GM20431 (cell line): ENCODE measurements around the gene PTN.
"Not testable (repeated sequence)": the region's sequence is repeated elsewhere in the genome, so short reads cannot be mapped to it uniquely, and the experiment has no call there.

Experiments
- in situ Hi-C: fragments of 300-500 bp; cut with MseI, MboI; formaldehyde crosslinking; loops from one replicate; pipeline ENCODE4 v1.15.0; 2020; ENCODE audit warnings: low sequenced_read_pairs; ENCODE audit not compliant: unreplicated experiment

PTN gene

DNA sequence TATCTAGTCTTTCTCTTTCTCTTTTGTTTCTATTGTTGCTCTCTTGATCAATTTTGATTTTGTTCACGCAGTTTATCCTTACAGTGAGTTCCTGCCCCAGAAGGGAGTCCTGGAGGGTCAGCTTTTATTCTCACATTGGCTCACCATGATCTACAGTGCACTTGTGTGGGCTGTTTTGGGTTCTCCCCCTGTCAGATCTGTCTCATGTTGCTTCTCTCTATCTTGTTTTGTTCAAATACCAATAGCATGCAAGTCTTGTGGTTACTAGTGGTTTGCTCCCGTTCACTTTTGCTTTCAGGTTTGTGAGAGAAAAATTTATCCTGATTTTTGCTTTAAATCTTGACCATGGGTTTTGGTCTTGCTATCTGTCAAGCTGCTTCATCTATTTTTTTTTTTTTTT is 74.3 kb downstream of the PTN start:
- in situ Hi-C loops, result no loop called here

DNA sequence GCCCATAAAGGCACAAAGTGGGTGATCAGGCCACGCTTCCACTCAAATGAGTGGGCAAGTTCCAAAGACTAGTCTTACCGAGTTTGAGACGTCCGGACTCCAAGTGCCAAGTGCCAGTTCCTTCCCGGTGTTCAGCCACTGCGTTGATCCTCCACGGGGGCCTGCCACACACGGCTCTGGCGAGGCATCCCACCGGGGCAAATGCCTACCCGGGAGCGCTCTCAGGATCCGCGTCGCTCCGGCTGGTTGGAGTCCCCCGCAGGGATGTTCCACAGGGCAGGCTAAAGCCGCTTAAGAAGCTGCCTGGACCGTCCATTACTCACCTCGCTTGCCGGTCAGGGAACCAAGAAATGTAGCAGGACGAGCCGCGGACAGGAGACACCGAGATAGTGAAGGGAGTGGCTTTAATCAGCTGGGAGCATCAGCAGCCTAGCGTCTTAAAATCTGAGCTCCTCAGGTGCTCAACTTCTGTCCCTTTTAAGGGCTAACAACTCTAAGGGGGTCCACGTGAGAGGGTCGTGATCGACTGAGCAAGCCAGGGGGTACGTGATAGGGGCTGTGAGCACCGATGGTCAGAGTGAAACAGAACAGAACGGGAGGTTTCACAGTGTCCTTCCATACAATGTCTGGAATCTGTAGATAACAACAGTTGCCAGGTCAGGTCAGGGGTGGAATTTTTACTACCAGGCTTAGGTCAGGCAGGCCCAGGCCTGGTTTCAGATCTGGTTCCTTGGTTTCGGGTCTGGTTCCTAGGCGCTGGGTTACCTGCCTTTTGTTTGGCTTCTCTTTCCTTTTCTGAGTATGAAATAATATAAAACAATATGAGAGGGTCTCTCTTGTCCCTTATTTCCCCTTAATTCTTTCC is 75.3 kb downstream of the PTN start:
- in situ Hi-C loops, result not testable (repeated sequence)

DNA sequence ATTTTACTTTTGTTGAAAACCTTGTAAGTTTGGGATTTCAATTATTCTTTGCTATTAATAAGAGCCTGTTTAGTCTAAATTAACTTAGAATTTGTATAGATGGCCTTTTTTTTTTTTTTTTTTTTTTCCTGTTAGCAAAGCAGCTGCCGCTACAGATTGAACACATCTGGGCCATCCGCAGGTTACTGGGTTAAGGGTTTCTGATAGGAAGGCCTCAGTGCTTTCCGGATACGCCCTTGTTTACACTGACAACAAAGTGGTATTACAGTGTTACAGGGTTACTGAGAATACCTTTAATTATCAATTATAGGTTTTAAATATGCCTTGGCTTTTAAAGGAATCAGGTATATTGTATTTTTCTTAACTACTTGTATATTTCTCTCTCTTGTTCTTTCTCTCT is 76.8 kb downstream of the PTN start:
- in situ Hi-C loops, result no loop called here

DNA sequence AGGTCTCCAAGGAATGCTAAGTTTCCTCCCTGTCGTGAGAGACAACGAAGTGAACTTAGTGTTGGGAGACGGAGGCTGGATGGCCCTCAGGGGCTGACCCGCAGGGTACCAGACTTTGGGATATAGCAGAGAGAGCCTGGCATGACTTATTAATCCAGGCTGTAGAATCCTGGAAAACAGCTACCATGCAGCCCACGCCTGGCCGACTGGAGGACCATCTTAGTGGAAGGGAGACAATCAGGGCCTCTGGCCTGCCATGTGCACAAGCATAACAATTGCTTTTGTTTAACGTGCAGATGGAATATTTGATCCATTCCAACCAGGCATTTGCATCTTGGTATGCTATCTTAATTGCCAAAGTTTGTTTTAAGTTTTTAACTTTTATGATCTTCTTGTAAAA is 78.1 kb downstream of the PTN start:
- in situ Hi-C loops, result not testable (repeated sequence)

DNA sequence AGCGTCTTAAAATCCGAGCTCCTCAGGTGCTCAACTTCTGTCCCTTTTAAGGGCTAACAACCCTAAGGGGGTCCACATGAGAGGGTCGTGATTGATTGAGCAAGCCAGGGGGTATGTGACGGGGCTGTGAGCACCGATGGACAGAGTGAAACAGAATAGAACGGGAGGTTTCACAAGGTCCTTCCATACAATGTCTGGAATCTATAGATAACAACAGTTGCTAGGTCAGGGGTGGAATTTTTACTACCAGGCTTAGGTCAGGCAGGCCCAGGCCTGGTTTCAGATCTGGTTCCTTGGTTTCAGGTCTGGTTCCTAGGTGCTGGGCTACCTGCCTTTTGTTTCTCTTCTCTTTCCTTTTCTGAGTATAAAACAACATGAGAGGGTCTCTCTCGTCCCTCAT is 80.9 kb downstream of the PTN start:
- in situ Hi-C loops, result no loop called here

DNA sequence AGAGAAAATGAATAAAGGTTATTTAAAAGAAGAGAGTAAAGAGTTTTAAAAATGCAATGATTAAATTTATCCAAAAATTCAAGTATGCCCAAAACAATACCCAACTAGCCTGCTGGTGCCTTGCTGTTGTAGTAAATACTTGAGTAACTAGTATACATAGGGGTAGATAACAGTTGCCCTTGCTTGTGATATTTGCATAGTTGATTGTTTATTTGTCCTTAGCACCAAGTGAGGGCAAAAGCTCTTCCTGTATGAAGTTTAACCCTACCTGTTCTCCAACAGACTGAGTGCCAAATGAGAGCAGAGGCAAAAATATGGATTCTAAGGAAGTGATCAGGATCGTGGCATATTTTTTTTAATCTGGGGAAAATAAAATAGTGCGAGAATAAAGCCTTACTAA is 85.0 kb downstream of the PTN start:
- in situ Hi-C loops, result no loop called here

DNA sequence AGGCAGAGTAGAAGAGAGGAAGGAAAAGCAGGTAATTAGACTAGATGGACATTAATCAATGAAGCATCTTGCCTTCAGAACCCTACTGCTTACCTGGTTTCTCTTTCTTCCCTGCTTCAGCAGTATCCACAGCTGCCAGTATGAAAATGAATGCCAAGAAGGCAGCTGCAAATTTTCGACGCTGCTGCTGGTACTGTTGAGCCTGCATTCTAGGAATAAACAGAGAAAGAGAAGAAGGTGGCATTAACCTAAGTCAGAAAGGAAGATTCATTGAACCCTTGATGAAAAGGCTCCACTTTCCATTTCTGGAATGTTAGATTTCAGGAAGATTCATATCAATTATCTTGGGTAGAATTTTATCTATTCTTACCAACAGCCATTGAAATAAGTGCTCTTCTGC is 88.8 kb downstream of the PTN start:
- in situ Hi-C loops, result no loop called here

DNA sequence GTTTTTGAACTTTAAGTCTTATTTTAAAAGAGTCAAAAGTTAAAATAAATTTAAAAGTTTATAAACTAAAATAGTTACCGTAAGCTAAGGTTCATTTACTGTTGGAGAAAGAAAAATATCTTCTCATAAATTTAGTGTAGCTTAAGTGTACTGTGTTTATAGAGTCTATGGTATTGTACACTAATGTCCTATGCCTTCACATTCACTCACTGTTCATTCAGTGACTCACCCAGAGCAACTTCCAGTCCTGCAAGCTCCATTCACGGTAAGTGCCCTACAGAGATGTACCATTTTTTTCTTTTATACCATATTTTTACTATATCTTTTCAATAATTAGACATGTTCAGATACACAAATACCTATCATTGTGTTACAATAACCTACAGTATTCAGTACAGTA is 97.6 kb downstream of the PTN start:
- in situ Hi-C loops, result no loop called here

DNA sequence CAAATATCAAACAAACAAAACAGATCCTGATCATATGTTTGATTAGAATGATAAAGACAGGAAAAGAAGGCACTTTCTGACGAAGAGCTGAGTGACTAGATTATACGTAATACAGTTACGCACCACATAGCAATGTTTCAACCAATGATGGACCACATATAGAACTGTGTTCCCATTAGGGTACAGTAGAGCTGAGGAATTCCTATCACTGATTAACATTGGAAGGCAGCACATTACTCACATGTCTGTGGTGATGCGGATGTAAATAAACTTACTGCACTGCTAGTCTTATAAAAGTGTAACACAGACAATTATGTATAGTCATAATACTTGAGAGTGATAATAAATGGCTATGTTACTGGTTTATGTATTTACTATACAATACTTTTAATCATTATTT is 98.3 kb downstream of the PTN start:
- in situ Hi-C loops, result no loop called here

DNA sequence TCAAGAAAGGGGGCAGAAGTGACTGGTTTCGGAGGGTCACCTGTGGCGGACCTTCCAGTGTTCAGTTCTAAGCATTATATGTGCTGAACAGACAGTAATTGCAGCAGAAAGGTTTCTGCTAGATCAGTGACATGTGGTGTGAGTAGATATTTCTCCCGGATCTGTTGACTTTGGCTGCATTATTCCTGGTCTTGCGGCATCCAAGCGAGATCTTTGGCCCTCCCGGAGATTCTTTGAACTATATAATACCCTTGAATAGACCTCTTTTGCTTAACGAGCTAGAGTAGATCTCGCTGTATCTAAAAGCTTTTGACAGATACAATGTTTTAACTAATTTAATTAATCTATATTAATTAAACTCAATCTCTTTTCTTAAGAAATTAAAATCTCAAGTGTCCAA is 99.8 kb downstream of the PTN start:
- in situ Hi-C loops, result no loop called here

DNA sequence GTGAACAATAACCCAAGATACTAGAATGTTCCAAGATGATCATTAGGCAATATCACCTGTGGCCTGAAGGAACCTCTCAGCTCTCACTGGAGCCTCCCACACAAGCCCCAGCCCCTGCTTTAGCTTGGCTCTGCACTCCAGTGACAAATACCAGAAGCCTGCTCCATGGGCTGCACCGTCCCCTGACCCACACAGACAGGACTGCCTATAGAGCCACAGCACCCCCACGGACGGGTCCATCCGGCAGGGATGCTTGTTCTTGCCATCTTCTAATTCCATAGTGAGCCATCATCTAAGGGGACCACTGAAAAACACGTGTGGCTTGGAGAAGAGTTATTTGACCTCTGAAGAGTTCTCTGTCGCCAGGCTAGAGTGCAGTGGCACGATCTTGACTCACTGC is 100.9 kb downstream of the PTN start:
- in situ Hi-C loops, result no loop called here

DNA sequence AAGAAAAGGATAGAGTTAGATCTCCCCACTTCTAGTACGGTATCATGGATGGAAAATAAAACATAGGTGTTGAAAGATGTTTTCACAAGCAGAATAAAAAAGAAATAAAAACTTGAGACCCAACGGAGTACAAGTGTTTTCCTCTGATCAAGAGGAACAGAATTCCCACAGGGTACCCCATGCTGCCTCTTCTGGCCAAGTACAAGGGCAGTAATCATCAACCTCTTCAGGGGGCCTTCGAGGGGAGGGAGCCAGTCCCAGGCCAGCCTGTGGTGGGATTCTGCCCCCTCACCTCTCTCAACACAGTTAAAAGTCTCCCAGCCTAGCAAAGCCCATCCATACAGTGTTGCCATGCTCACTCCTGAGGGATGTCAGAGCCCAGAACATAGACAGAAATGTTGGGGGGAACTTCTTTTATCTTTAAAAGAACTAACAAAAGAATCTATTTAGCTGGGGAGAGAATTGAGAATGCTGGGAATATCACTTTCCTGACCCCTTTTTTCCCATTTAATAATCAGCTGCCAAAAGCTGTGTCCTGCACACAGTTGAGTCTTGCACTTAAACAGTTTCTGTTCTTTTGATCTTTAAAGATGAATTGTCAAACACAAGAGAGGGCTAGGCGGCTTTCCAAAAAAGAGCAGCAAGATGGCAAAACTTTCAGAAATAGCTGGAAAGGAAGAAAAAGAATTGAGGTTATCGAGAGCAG is 101.7 kb downstream of the PTN start:
- in situ Hi-C loops, result no loop called here

DNA sequence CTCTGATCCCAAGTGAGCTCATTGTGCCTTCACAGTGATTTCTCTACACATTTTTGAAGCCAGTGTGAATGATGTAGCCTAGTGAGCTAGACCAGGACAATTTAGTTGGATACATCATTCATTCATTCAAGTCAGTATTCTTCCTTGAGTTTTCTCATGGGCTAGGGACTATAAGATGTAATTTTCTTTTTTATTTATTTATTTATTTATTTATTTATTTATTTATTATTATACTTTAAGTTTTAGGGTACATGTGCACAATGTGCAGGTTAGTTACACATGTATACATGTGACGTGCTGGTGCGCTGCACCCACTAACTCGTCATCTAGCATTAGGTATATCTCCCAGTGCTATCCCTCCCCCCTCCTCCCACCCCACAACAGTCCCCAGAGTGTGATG is 104.3 kb downstream of the PTN start:
- in situ Hi-C loops, result not testable (repeated sequence)

DNA sequence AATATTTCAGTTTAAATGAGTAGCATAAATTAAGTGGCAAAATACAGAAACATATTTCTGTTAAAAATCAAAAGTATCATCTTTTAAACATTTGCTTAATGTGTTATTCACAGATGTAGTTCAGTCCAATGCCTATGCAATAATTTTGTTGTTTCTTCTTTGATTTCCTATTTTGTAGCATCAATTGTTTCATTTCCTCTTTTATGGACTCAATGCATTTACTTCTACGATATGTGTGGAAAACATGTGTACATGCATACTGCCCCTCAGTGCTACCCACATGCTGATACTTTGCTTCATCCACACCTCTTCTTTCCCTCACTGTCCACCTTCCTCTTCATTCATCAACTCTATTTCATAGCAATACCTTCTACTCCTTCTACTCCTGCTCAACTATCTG is 108.1 kb downstream of the PTN start:
- in situ Hi-C loops, result no loop called here

DNA sequence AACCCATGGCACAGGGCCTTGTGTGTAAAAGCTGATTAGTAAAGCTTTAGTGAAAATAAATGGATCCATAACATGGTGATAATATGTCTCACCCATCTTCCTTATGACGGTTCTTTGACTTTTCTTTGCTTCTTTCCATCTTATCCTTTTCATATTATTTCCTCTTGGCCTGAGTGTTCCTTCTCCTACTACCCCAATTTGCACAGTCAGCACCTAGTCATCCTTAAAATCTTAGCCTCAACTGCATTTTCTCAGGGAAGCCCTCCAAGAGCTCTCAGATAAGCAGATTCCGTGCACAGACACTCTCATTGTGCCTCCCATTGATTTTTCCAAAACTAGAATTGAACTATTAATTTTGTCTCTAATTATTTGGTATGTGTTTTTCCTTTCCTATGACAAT is 112.4 kb downstream of the PTN start:
- in situ Hi-C loops, result no loop called here

DNA sequence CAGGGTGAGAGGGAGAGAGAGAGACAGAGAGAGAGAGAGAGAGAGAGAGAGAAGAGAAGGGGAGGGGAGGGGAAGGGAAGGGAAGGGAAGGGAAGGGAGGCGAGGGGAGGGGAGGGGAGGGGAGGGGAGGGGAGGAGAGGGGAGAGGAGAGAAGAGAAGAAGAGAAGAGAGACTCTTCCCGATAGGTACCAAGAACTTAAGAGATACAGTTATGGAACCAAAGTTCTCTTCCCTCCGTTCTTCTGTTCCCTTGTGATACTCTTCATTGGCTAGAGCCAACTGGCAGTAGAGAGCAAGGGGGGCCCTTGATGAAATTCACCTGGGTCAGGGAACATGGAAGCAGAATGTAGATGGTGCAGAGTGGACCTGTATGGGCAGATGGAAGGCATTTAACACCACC is 122.1 kb downstream of the PTN start:
- in situ Hi-C loops, result no loop called here

DNA sequence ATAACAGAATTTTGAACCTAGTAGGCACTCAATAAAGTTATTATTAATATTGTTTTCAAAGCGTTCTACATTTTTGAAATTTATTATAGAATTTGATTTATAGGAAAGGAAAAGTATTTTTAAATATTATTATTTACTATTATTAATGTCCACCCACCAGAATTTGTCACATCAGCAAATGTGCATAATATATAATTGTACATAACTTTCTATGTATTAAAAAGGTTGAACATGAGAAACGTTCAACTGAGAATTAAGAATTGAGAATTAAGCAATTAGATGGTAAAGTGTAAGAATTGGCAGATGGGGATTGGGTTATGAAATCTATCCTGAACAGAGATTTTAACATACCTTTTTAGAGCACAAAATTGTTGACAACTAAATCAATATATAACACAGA is 129.8 kb downstream of the PTN start:
- in situ Hi-C loops, result no loop called here

DNA sequence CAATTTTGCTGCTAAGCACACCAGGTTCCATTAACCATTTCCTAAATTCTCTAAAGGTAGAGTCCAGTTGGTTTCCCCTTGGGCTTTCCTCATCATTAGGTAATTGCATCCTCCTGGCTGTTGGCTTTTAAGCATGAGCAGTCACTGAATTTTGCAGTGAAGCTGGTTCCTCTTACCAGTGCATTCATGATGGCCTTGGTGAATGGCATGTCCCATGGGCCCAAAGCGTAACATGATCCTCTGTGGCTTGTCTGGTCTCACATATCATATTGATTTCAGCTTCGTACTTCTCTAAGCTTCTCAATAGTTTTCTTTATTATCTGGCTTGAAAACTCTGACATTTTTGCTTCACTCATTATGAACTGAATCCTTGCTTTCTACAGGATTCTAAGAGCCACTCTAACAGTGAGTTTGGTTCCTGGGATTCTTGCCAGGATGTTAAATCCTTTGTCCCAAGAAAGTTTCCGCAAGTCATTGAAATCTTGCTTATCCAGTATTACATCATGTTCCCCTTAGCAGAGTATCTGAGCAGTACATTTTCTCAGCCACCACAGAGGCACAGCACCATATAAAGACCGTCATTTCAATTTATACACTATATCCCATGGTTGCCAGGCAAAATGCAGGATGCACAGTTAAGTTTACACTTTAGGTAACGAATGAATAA is 134.2 kb downstream of the PTN start:
- in situ Hi-C loops, result no loop called here

DNA sequence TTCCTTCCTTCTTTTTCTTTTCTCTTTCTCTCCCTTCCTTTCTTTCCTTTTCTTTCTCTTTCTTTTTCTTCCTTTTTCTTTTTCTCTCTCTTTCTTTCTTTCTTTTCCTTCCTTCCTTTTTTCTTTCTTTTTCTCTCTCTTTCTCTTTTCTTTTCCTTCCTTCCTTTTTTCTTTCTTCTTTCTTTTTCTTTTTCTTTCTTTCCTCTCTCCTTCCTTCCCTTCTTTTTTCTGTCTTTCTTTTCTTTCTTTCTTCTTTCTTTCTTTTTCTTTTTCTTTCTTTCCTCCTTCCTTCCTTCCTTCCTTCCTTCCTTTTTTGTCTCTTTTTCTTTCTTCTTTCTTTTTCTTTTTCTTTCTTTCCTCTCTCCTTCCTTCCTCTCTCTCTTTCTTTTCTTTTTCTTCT is 136.8 kb downstream of the PTN start:
- in situ Hi-C loops, result no loop called here

DNA sequence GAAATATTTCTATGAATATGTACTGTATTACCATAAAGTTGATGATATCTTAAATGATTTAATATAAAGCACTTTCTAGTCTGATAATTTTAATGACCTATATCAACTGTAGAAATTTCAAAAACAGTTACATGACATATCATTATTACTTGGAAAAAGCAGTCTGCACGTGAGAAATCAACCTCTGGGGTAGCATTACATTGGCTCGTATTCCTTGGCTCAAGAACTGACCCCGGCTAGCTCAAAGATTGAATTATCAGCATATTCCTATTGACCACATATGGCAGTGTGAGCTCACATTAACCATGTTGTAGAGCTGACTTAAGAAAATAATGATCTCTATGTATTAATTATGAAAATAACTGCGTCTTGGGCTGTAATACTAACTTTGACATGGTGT is 139.3 kb downstream of the PTN start:
- in situ Hi-C loops, result no loop called here

DNA sequence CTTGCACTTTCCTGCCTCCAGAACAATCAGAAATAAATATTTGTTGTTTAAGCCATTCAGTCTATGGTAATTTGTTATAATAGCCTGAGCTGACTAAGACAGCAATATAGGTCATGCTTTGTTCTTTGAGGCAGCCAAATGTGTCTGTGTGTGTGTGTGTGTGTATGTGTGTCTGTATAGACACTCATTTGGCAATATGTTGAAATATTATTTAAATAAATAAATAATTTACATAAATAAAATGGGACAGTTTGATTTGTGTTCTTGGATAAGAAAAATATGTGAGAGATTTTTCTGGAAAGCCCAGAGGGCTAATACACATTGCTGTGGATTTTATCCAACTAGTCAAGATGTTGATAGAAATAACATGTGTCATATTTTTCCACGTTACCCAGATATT is 140.2 kb downstream of the PTN start:
- in situ Hi-C loops, result no loop called here
